ENCODE results near the gene TMPRSS4. TPM values are rescaled to one million over a fixed set of nuclear protein-coding genes. Genes with fewer than 3 reads are reported as not detected.

TMPRSS4 gene
- total RNA-seq, 2 donors from 2014 or later = 6.5 TPM; not detected in 1

DNA sequence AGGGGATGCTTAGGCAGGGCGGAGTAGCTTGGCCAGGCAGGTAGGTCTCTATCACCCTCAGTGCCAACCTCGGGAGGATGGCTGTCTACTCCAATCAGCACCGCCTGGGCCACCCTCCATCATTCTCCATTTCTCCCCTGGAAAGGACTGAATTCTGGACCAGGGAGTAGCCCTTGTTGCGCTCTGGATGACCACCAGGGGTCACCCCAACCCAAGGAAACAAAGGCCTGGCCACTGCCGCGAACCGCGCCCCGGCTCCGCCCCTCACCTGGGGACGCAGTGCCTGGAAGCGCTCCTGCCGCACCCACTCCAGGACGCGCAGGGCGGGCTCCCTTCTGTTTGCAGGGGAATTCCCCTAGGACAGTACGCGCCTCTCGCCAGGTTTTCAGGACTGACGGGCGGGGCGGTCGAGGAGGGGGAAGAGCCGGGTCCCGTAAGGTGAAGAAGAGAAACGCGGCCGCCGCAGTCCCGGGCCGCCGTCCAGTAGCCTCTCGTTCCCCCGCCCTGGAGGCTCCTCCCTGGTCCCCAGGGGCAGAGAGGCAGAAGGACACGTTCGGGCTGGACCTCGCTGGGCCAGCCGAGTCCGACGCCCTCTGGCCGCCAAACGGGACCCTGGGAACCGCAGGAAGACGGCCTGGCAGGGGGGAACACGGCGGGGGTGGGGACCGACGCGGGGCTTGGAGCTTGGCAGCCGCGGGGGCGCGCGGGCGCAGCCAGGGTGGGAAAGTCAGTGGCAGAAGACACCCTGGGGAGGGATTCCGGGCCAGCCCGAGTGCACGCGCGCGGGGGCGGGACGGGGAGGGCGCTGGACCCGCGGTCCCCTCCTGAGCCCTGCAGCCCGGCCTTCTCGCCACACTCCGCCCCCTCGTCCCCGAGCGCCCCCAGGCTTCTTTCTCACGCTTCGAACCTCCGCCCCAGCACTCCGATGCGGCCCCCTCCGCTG lies 68.7 kb downstream of the TMPRSS4 start:
- DNase-seq = peak; percentile 89 to 94 (median 93)
- peaks cover 6% of the 10 kb centered on the region for H3K4me1 ChIP-seq
- H3K27ac ChIP-seq = peak overlapping the region in 2 of 4 donors; percentile 38 to 41
- intact Hi-C loops (cut with DNase I) = loop anchor here (5.0 kb wide), 1 partner anchor 142 kb away; no protein-coding TSS in a partner anchor
- peaks cover 0 to 3% of the 10 kb centered on the region in 2 donors for H3K27me3 ChIP-seq
- H3K9me3 ChIP-seq = no peaks in the 10 kb centered on the region
- H3K36me3 ChIP-seq (replicated peaks in 1 of 2; ENCODE audit: insufficient read depth in 1 of 2, low read depth in 2 of 2) = no peaks in the 10 kb centered on the region
- TF ChIP-seq CTCF (IDR thresholded peaks at IDR 0.05) (peak; percentile 86 to 98 (median 91)), POLR2A (IDR thresholded peaks at IDR 0.05) (peak in 1 of 3 donors; percentile 15)
- 0 to 2% methylated on average over 10 to 70 of the region's 78 CpGs for WGBS, 2 donors
- ATAC-seq = peak; percentile 97
- H3K4me3 ChIP-seq = peak overlapping the region; percentile 52 to 71

- H3K27me3 ChIP-seq = peaks cover 0 to 3% of the 10 kb centered on the region in 2 donors
- 88 to 91% methylated on average over 6 of the region's 6 CpGs for WGBS, 2 donors
- H3K27ac ChIP-seq = no peak overlapping the region
- intact Hi-C loops (cut with DNase I) = loop anchor here (5.0 kb wide), 1 partner anchor 141 kb away; no protein-coding TSS in a partner anchor
- no peaks in the 10 kb centered on the region for H3K36me3 ChIP-seq (replicated peaks in 1 of 2; ENCODE audit: insufficient read depth in 1 of 2, low read depth in 2 of 2)
- H3K4me1 ChIP-seq = peaks cover 6% of the 10 kb centered on the region
- ATAC-seq = no peak
- no peaks in the 10 kb centered on the region for H3K9me3 ChIP-seq
- TF ChIP-seq POLR2A (IDR thresholded peaks at IDR 0.05) (no peak), CTCF (IDR thresholded peaks at IDR 0.05) (no peak)
- no peak for DNase-seq
- no peak overlapping the region for H3K4me3 ChIP-seq
Observed at GRCh38 chr11:118146554-118146953, 69.7 kb downstream of the TMPRSS4 start.

DNA sequence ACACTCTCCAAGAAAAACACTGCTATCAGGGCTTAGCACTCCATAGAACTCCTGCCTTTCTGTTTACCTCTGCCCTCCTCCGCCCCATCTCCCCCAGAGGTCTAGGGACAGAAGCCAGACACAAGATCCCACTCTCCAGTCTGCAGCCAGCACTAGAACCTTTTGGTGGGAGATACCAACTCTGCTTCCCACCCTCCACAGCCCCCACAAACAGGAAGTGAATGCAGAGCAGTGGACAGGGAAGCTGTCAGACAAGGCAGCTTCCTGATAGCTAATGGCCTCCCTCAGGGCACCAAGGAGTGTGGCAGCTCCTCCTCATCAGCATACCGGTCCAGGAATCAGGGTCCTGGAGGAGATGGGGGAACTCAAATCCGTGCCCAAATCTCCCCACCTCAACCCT lies 70.6 kb downstream of the TMPRSS4 start:
- TF ChIP-seq CTCF (IDR thresholded peaks at IDR 0.05) = no peak
- no peak for TF ChIP-seq POLR2A (IDR thresholded peaks at IDR 0.05)
- no peak overlapping the region for H3K27ac ChIP-seq
- ATAC-seq (no peak), DNase-seq (no peak)
- peaks cover 14% of the 10 kb centered on the region for H3K4me1 ChIP-seq
- peaks cover 0 to 3% of the 10 kb centered on the region in 2 donors for H3K27me3 ChIP-seq
- 43 to 63% methylated on average over 3 of the region's 3 CpGs for WGBS, 2 donors
- intact Hi-C loops (cut with DNase I) = loop anchor here (5.0 kb wide), 1 partner anchor 140 kb away; no protein-coding TSS in a partner anchor
- H3K9me3 ChIP-seq = no peaks in the 10 kb centered on the region
- H3K4me3 ChIP-seq = no peak overlapping the region
- no peaks in the 10 kb centered on the region for H3K36me3 ChIP-seq (replicated peaks in 1 of 2; ENCODE audit: insufficient read depth in 1 of 2, low read depth in 2 of 2)

GRCh38 chr11:118148240-118148639 lies 71.4 kb downstream of the TMPRSS4 start:
- no peaks in the 10 kb centered on the region for H3K36me3 ChIP-seq (replicated peaks in 1 of 2; ENCODE audit: insufficient read depth in 1 of 2, low read depth in 2 of 2)
- peaks cover 21% of the 10 kb centered on the region for H3K4me1 ChIP-seq
- no peak for DNase-seq
- H3K27me3 ChIP-seq = peaks cover 0 to 5% of the 10 kb centered on the region in 2 donors
- H3K9me3 ChIP-seq = no peaks in the 10 kb centered on the region
- no peak for ATAC-seq
- no peak for TF ChIP-seq CTCF (IDR thresholded peaks at IDR 0.05)
- no peak for TF ChIP-seq POLR2A (IDR thresholded peaks at IDR 0.05)
- H3K27ac ChIP-seq = no peak overlapping the region
- 72% methylated on average over 7 to 8 of the region's 8 CpGs for WGBS, 2 donors
- intact Hi-C loops (cut with DNase I) = loop anchor here (5.0 kb wide), 1 partner anchor 139 kb away; no protein-coding TSS in a partner anchor
- H3K4me3 ChIP-seq = no peak overlapping the region

All from body of pancreas (tissue), 4 donors.